H1 (cell line): ENCODE data around the gene KATNAL1. TPM values are rescaled to one million over a fixed set of nuclear protein-coding genes. Genes with fewer than 3 reads are reported as not detected.

ENCODE experiments used
- CTCF ChIA-PET: fragments of 300-600 bp; sonication (Branson Sonifier 250); formaldehyde crosslinking; loops from one replicate; lab custom pipeline; 2021; ENCODE audit not compliant: partially characterized antibody; lab: Charles Lee
- POLR2A ChIA-PET: fragments of 300-600 bp; sonication (Branson Sonifier 250); formaldehyde crosslinking; loops from one replicate; lab custom pipeline; 2021; ENCODE audit warnings: inconsistent platforms; ENCODE audit not compliant: partially characterized antibody; lab: Charles Lee
- DNase-seq, 2 experiments: peaks; one replicate each; pipeline versions ENCODE4 v3.0.0 to v3.0.0-alpha.2; 2010 to 2022; ENCODE audit warnings: low spot score in 2 of 2, low read depth in 1 of 2, mixed read lengths in 1 of 2
- FAIRE-seq: peaks from 2 replicates; lab custom pipeline; 2011; peaks lifted over from hg19 to GRCh38; lab: Jason Lieb, UNC
- H2AFZ ChIP-seq: 2 replicates; pipeline ENCODE4 v1.8.1; 2012; ENCODE audit warnings: low read length, inconsistent platforms
- H2AK5ac ChIP-seq: 2 replicates; pipeline ENCODE4 v1.6.1; 2013; ENCODE audit warnings: low read depth, low read length
- H2BK120ac ChIP-seq: replicated peaks from 2 replicates; pipeline ENCODE3; 2013; ENCODE audit warnings: low read depth, low read length, inconsistent platforms
- H2BK12ac ChIP-seq: 2 replicates; pipeline ENCODE4 v1.6.1; 2013; ENCODE audit warnings: low read depth, low read length
- H2BK15ac ChIP-seq: 2 replicates; pipeline ENCODE4 v1.6.1; 2013; ENCODE audit warnings: low read length
- H2BK20ac ChIP-seq: 2 replicates; pipeline ENCODE4 v1.6.1; 2013; ENCODE audit warnings: low read length
- H2BK5ac ChIP-seq: 2 replicates; pipeline ENCODE4 v1.6.1; 2013; ENCODE audit warnings: low read depth, low read length
- H3K14ac ChIP-seq: 2 replicates; pipeline ENCODE4 v1.6.1; 2013; ENCODE audit warnings: inconsistent platforms; ENCODE audit not compliant: insufficient read length
- H3K18ac ChIP-seq: 2 replicates; pipeline ENCODE4 v1.6.1; 2013; ENCODE audit warnings: low read length; ENCODE audit errors: extremely low read depth
- H3K23ac ChIP-seq: 2 replicates; pipeline ENCODE4 v1.6.1; 2013; ENCODE audit warnings: inconsistent platforms; ENCODE audit not compliant: insufficient read length
- H3K23me2 ChIP-seq: 2 replicates; pipeline ENCODE4 v1.6.1; 2013; ENCODE audit warnings: low read depth, low read length
- H3K27ac ChIP-seq: 2 replicates; pipeline ENCODE4 v1.6.1; 2011; ENCODE audit warnings: low read depth, low read length, inconsistent platforms
- H3K27me3 ChIP-seq, 4 experiments: replicated peaks in 1 of 4; 1 replicate in 1 of 4; 2 replicates in 3 of 4; pipeline versions ENCODE4 v1.6.1 to v1.8.1; 2011 to 2013; ENCODE audit warnings: low read length in 3 of 4, mild to moderate bottlenecking in 3 of 4, inconsistent platforms in 2 of 4, mixed read lengths in 2 of 4, moderate library complexity in 1 of 4; ENCODE audit not compliant: control insufficient read depth in 3 of 4, insufficient read depth in 3 of 4; ENCODE audit errors: extremely low read depth in 1 of 4
- H3K36me3 ChIP-seq, 4 experiments: 2 replicates each; pipeline versions ENCODE4 v1.6.1 to v1.8.1; 2011 to 2013; ENCODE audit warnings: mild to moderate bottlenecking in 4 of 4, low read length in 3 of 4, moderate library complexity in 2 of 4, control low read depth in 1 of 4, inconsistent platforms in 1 of 4; ENCODE audit not compliant: insufficient read depth in 4 of 4, control insufficient read depth in 2 of 4
- H3K4ac ChIP-seq: replicated peaks from 2 replicates; pipeline ENCODE3; 2013; ENCODE audit warnings: low read length, low read depth, mixed read lengths, inconsistent platforms; ENCODE audit not compliant: insufficient read length
- H3K4me1 ChIP-seq, 4 experiments: replicated peaks in 1 of 4; 1 replicate in 1 of 4; 2 replicates in 3 of 4; pipeline versions ENCODE4 v1.6.1 to v1.8.1; 2011 to 2013; ENCODE audit warnings: low read length in 3 of 4, inconsistent platforms in 2 of 4, mixed read lengths in 1 of 4; ENCODE audit not compliant: insufficient read depth in 4 of 4, control insufficient read depth in 3 of 4
- H3K4me2 ChIP-seq, 2 experiments: 2 replicates each; pipeline versions ENCODE4 v1.6.1 to v1.8.1; 2011 to 2013; ENCODE audit warnings: low read depth in 2 of 2, low read length in 2 of 2, control low read depth in 1 of 2, inconsistent platforms in 1 of 2, mild to moderate bottlenecking in 1 of 2; ENCODE audit not compliant: insufficient read depth in 1 of 2
- H3K4me3 ChIP-seq, 4 experiments: fragments of 200-600, 300-600 bp in 1 of 4; sonication (generic), shearing (Covaris generic), sonication (Bioruptor Twin) in 1 of 4; 2 replicates each; pipeline versions ENCODE4 v1.5.1 to v1.8.1; 2011 to 2016; ENCODE audit warnings: low read length in 4 of 4, low read depth in 3 of 4, control low read depth in 2 of 4, inconsistent platforms in 2 of 4, mild to moderate bottlenecking in 2 of 4, mixed read lengths in 1 of 4, moderate library complexity in 1 of 4; ENCODE audit not compliant: insufficient read depth in 2 of 4; ENCODE audit errors: extremely low read depth in 1 of 4
- H3K56ac ChIP-seq: replicated peaks from 2 replicates; pipeline ENCODE3; 2013; ENCODE audit warnings: low read depth, mild to moderate bottlenecking, mixed read lengths, low read length, inconsistent platforms; ENCODE audit not compliant: insufficient read length
- H3K79me1 ChIP-seq: 2 replicates; pipeline ENCODE4 v1.6.1; 2013; ENCODE audit warnings: low read depth, low read length, control low read depth
- H3K79me2 ChIP-seq, 2 experiments: 2 replicates each; pipeline versions ENCODE4 v1.6.1 to v1.8.1; 2012 to 2013; ENCODE audit warnings: low read length in 2 of 2, mild to moderate bottlenecking in 2 of 2, inconsistent platforms in 1 of 2; ENCODE audit not compliant: insufficient read depth in 2 of 2, control insufficient read depth in 1 of 2
- H3K9ac ChIP-seq, 4 experiments: replicated peaks in 1 of 4; 1 replicate in 1 of 4; 2 replicates in 3 of 4; pipeline versions ENCODE4 v1.6.1 to v1.8.1; 2011 to 2013; ENCODE audit warnings: low read depth in 3 of 4, low read length in 3 of 4, control low read depth in 2 of 4, mild to moderate bottlenecking in 2 of 4, moderate library complexity in 2 of 4, inconsistent platforms in 1 of 4; ENCODE audit errors: extremely low read depth in 1 of 4
- H3K9me3 ChIP-seq, 2 experiments: 2 replicates each; pipeline versions ENCODE4 v1.6.1 to v1.8.1; 2012 to 2013; ENCODE audit warnings: mild to moderate bottlenecking in 2 of 2, moderate library complexity in 2 of 2, control low read depth in 1 of 2, inconsistent platforms in 1 of 2, low read depth in 1 of 2, low read length in 1 of 2, mixed read lengths in 1 of 2; ENCODE audit not compliant: insufficient read depth in 2 of 2
- H4K20me1 ChIP-seq, 2 experiments: replicated peaks in 1 of 2; 2 replicates each; pipeline versions ENCODE3 to v1.8.1; 2011 to 2013; ENCODE audit warnings: inconsistent platforms in 2 of 2, low read length in 2 of 2, mild to moderate bottlenecking in 1 of 2; ENCODE audit not compliant: insufficient read depth in 2 of 2, control insufficient read depth in 1 of 2
- H4K5ac ChIP-seq: 2 replicates; pipeline ENCODE4 v1.6.1; 2013; ENCODE audit warnings: low read length, low read depth, mixed read lengths, inconsistent platforms; ENCODE audit not compliant: insufficient read length
- H4K8ac ChIP-seq: 2 replicates; pipeline ENCODE4 v1.8.0; 2013; ENCODE audit warnings: mild to moderate bottlenecking, moderate library complexity, low read length, inconsistent platforms; ENCODE audit not compliant: insufficient read depth; ENCODE audit errors: extremely low read depth
- H4K91ac ChIP-seq: replicated peaks from 2 replicates; pipeline ENCODE3; 2013; ENCODE audit warnings: low read length, mixed read lengths, inconsistent platforms; ENCODE audit not compliant: insufficient read length
- ASH2L ChIP-seq: fragments of 200-600, 300-600 bp; sonication (generic); IDR thresholded peaks from one replicate; pipeline ENCODE4 v1.7.1; 2017; ENCODE audit warnings: low read length
- BCL11A ChIP-seq, 2 experiments: IDR thresholded peaks; one replicate each; pipeline ENCODE4 v1.6.1; 2011; ENCODE audit warnings: low read depth in 2 of 2, low read length in 2 of 2, mild to moderate bottlenecking in 2 of 2
- CEBPB ChIP-seq: IDR thresholded peaks from 2 replicates; pipeline ENCODE4 v1.6.1; 2012; ENCODE audit warnings: low read depth, low read length
- JUND ChIP-seq: IDR thresholded peaks from 2 replicates; pipeline ENCODE4 v1.6.1; 2011; ENCODE audit warnings: mild to moderate bottlenecking, improper control_type of control experiment, low read length
- KDM1A ChIP-seq: fragments of 200-600, 300-600 bp; sonication (generic); IDR thresholded peaks from 2 replicates; pipeline ENCODE4 v1.7.1; 2016; ENCODE audit warnings: mild to moderate bottlenecking, low read length, borderline replicate concordance
- KDM4A ChIP-seq: IDR thresholded peaks from one replicate; pipeline ENCODE4 v1.7.1; 2012; ENCODE audit warnings: low read depth, mild to moderate bottlenecking, moderate library complexity, low read length, inconsistent platforms; ENCODE audit not compliant: severe bottlenecking
- KDM5A ChIP-seq: fragments of 200-600 bp; IDR thresholded peaks from 2 replicates; pipeline ENCODE4 v1.7.1; 2012; ENCODE audit warnings: mild to moderate bottlenecking, low read length, inconsistent platforms, mixed read lengths
- NRF1 ChIP-seq: IDR thresholded peaks from 2 replicates; pipeline ENCODE4 v1.6.1; 2011; ENCODE audit warnings: mild to moderate bottlenecking, low read depth, low read length, improper control_type of control experiment
- RAD21 ChIP-seq, 2 experiments: IDR thresholded peaks in 1 of 2; conservative IDR thresholded peaks in 1 of 2; 2 replicates each; pipeline ENCODE4 v1.6.1; 2011; ENCODE audit warnings: low read depth in 2 of 2, low read length in 2 of 2, improper control_type of control experiment in 1 of 2, inconsistent platforms in 1 of 2, mild to moderate bottlenecking in 1 of 2, moderate library complexity in 1 of 2
- SIX5 ChIP-seq: IDR thresholded peaks from 2 replicates; pipeline ENCODE4 v1.6.1; 2011; ENCODE audit warnings: mild to moderate bottlenecking, low read depth, low read length
- SRF ChIP-seq: IDR thresholded peaks from 2 replicates; pipeline ENCODE4 v1.6.1; 2011; ENCODE audit warnings: mild to moderate bottlenecking, low read depth, low read length, moderate library complexity
- SUZ12 ChIP-seq: fragments of 200-600 bp; sonication (generic); IDR thresholded peaks from 2 replicates; pipeline ENCODE4 v1.6.1; 2012; ENCODE audit warnings: mild to moderate bottlenecking, inconsistent platforms, low read length, moderate library complexity, mixed read lengths
- TAF1 ChIP-seq: IDR thresholded peaks from 2 replicates; pipeline ENCODE4 v1.6.1; 2011; ENCODE audit warnings: mild to moderate bottlenecking, low read depth, low read length
- TEAD4 ChIP-seq: IDR thresholded peaks from 2 replicates; pipeline ENCODE4 v1.6.1; 2012; ENCODE audit warnings: low read depth, low read length, inconsistent platforms, mixed read lengths
- WGBS, 2 experiments: shearing (Covaris generic) in 1 of 2; methylation state at CpG; one replicate each; pipeline versions ENCODE4 v1.1.6 to v1.1.7; 2013 to 2015; ENCODE audit warnings: low lambda C conversion rate in 2 of 2, mixed read lengths in 2 of 2, inconsistent platforms in 1 of 2, low coverage in 1 of 2, missing lambda C conversion rate in 1 of 2; ENCODE audit not compliant: insufficient replicate concordance in 2 of 2, insufficient coverage in 1 of 2, insufficient read length in 1 of 2; ENCODE audit errors: extremely low coverage in 1 of 2, missing lambda C conversion rate in 1 of 2; 5-methylcytosine and 5-hydroxymethylcytosine counted together
- polyA plus RNA-seq, 7 experiments: library from polyadenylated mRNA; depleted of rRNA in 3 of 7; stranded (reverse) in 5 of 7; unstranded in 2 of 7; fragments of >200 nt in 5 of 7; fragments of 200-250 nt in 2 of 7; gene quantifications; 1 replicate in 5 of 7; 2 replicates in 1 of 7; 4 replicates in 1 of 7; pipeline versions ENCODE4 v1.2.1 to v1.2.3, GENCODE V29; 2011 to 2013; ENCODE audit warnings: missing spikeins in 2 of 7, mixed read lengths in 2 of 7
- total RNA-seq: library from RNA; stranded (reverse); fragmentation: NEBNext Ultra II Directional; extraction: Animal tissue kit (Norgen Biotek cat#: 25700); gene quantifications from 2 replicates; pipeline ENCODE4 v1.2.1, GENCODE V29; 2021
- TF ChIP-seq, protein P1 (sequence below): IDR thresholded peaks from 2 replicates; pipeline ENCODE4 v1.6.1; 2011; ENCODE audit warnings: low read depth, mild to moderate bottlenecking, low read length; ENCODE audit not compliant: insufficient read depth

KATNAL1 gene
- total and polyA plus RNA-seq, 2 of the 8 experiments (the other 6 are each of a cell fraction or from before 2014, with no cell fraction given): 4.0 to 13.2 TPM

DNA sequence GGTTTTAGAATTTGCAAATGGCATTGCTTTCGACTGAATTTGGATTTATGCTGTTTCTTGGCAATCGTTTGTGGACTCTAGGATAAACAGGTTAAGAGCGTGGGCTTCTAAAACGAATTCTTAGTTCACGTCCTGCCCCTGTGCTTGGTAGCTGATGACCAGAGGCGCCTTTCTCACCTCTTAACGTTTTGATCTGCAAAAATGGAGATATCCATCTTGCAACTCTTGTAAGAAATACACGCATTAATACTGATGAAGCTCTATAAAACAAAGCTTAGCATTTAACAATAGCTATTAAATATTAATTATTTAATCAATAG is 580 bp upstream of the KATNAL1 start:
- Histone ChIP-seq H3K23ac (no peak overlapping the region), H3K36me3 (no peaks in the 10 kb centered on the region), H3K14ac (no peak overlapping the region), H3K27ac (no peak overlapping the region), H3K4me1 (peaks cover 0 to 2% (median 0%) of the 10 kb centered on the region in 4 experiments; a peak in 2 of 7 replicates), H3K18ac (no peak overlapping the region), H2AK5ac (no peak overlapping the region), H3K4ac (no peak overlapping the region), H2BK120ac (no peak overlapping the region), H3K9me3 (no peaks in the 10 kb centered on the region), H3K56ac (no peak overlapping the region), H4K5ac (no peak overlapping the region), H3K9ac (peak overlapping the region in 1 of 4 experiments; percentile 56; a peak in 1 of 7 replicates), H3K4me2 (peak overlapping the region; percentile 71 to 75), H3K23me2 (peaks cover 3% of the 10 kb centered on the region), H2AFZ (peak overlapping the region; percentile 88), H2BK12ac (no peak overlapping the region), H4K91ac (no peak overlapping the region), H3K79me1 (no peaks in the 10 kb centered on the region), H3K4me3 (peak overlapping the region; percentile 67 to 88 (median 81)), H3K79me2 (peaks cover 0 to 25% of the 10 kb centered on the region in 2 experiments; a peak in 2 of 4 replicates), H2BK5ac (no peak overlapping the region), H4K20me1 (no peaks in the 10 kb centered on the region), H4K8ac (no peak overlapping the region), H2BK15ac (no peak overlapping the region), H3K27me3 (no peaks in the 10 kb centered on the region), H2BK20ac (no peak overlapping the region)
- 27% methylated on average over 8 of the region's 8 CpGs; no CpG with 5 or more reads in 1 of the 2 experiments for WGBS, 2 experiments
- no peak for DNase-seq
- TF ChIP-seq TEAD4: no peak
- TF ChIP-seq, protein P1, sequence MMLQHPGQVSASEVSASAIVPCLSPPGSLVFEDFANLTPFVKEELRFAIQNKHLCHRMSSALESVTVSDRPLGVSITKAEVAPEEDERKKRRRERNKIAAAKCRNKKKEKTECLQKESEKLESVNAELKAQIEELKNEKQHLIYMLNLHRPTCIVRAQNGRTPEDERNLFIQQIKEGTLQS: no peak
- no peak for TF ChIP-seq SIX5
- no peak for TF ChIP-seq KDM5A
- no peak for TF ChIP-seq SUZ12
- TF ChIP-seq ASH2L: no peak
- no peak for TF ChIP-seq KDM4A
- TF ChIP-seq KDM1A: no peak
- no peak for TF ChIP-seq SRF
- TF ChIP-seq NRF1: no peak
- TF ChIP-seq JUND: no peak
- no peak for TF ChIP-seq BCL11A (IDR thresholded peaks at IDR 0.05; ENCODE audit: low read depth in 2 of 2, low read length in 2 of 2)
- no peak for TF ChIP-seq CEBPB
- TF ChIP-seq RAD21 (IDR thresholded peaks at IDR 0.05 in 1 of 2, conservative IDR thresholded peaks at IDR 0.05 in 1 of 2; ENCODE audit: low read depth in 2 of 2, low read length in 2 of 2): no peak
- no peak for TF ChIP-seq TAF1
- ChIA-PET POLR2A (interaction anchor here (1.9 kb wide), 1 partner anchor 114 kb away, joined by 4 read pairs; the partner anchor contains the start of gene UBE2L5), CTCF (interaction anchor here (1.2 to 2.1 kb wide), 3 partner anchors 27 to 176 kb away, joined by 5 to 7 read pairs (median 5); no protein-coding TSS in a partner anchor)
- no peak for FAIRE-seq
